NCI-H1436 treated with DMSO at 0.1 percent for 48 hours (cell line): ENCODE results near the gene RAMP1.
"Not testable (repeated sequence)": the region's sequence is repeated elsewhere in the genome, so short reads cannot be mapped to it uniquely, and the experiment has no call there.

Source experiments
- DNase-seq: peaks from one replicate; lab custom pipeline; 2025; lab: John Stamatoyannopoulos, UW

RAMP1 gene

GRCh38 chr2:237863689-237864443, 4.4 kb downstream of the RAMP1 start:
- no peak for DNase-seq

- DNase-seq: no peak
These were observed 5.1 kb downstream of the RAMP1 start for GRCh38 chr2:237864444-237864931.

- no peak for DNase-seq
These were observed 5.7 kb downstream of the RAMP1 start for GRCh38 chr2:237864940-237865622.

- no peak for DNase-seq
These were observed 6.2 kb downstream of the RAMP1 start for GRCh38 chr2:237865623-237866041.

- DNase-seq: no peak
These were observed 6.7 kb downstream of the RAMP1 start for GRCh38 chr2:237866101-237866621.

- no peak for DNase-seq
These were observed 8.0 kb downstream of the RAMP1 start for GRCh38 chr2:237867465-237867864.

GRCh38 chr2:237868074-237868473, 8.7 kb downstream of the RAMP1 start:
- not testable (repeated sequence) for DNase-seq

- no peak for DNase-seq
These were observed 9.4 kb downstream of the RAMP1 start for GRCh38 chr2:237868631-237869342.

GRCh38 chr2:237869343-237870102, 10.1 kb downstream of the RAMP1 start:
- DNase-seq: no peak

- DNase-seq: no peak
These were observed 10.7 kb downstream of the RAMP1 start for GRCh38 chr2:237870126-237870525.

GRCh38 chr2:237870754-237871651, 11.6 kb downstream of the RAMP1 start:
- DNase-seq: no peak

- DNase-seq: no peak
These were observed 12.9 kb downstream of the RAMP1 start for GRCh38 chr2:237872178-237872887.

- DNase-seq: no peak
These were observed 14.0 kb downstream of the RAMP1 start for GRCh38 chr2:237873421-237873831.

GRCh38 chr2:237873897-237874551, 14.6 kb downstream of the RAMP1 start:
- DNase-seq: no peak

GRCh38 chr2:237874585-237875161, 15.2 kb downstream of the RAMP1 start:
- DNase-seq: no peak

- DNase-seq: no peak
These were observed 16.0 kb downstream of the RAMP1 start for GRCh38 chr2:237875256-237876060.

- DNase-seq: no peak
These were observed 16.7 kb downstream of the RAMP1 start for GRCh38 chr2:237876061-237876526.

- no peak for DNase-seq
These were observed 17.1 kb downstream of the RAMP1 start for GRCh38 chr2:237876532-237876931.
